NCI-H1436 treated with DMSO at 0.1 percent for 48 hours (cell line): ENCODE measurements around the gene ITGAV.

Experiments used
- DNase-seq: peaks from one replicate; lab custom pipeline; 2025; lab: John Stamatoyannopoulos, UW

Gene ITGAV

DNA sequence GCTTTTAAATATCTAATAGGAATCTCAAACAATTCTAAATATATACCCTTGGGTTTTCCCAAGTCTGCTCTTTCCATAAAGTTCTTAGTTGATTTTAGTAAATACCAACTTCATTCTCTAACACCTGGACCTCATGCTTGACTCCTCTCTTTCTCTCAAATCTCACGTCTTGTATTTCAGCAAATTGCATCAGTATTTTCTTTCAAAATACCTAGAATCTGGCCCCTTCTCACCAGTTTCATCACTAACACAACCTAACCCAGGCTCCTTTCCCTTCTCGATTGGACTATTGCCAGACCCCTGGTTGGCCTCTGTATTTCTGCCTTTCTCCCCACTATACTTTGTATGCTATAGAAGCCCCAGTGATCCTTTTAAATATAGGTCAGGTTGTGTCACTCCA, 81.0 kb downstream of the ITGAV start:
- DNase-seq = no peak

DNA sequence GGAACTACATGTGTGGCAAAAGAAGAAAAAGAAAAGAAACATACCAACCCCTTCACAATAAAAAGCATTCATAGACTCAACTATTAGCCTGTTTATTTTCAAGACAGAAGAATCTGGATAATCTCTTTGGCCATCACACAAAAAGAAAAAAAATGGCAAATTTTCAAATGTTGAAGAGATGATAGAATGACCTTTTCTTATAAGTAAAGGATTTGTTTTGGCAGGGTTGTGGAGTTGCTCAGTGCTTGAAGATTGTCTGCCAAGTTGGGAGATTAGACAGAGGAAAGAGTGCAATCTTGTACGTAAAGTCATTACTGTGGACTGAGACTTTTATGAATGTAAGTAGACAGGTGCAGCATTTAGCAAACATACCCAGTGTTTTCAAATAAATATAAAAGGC, 85.5 kb downstream of the ITGAV start:
- no peak for DNase-seq

DNA sequence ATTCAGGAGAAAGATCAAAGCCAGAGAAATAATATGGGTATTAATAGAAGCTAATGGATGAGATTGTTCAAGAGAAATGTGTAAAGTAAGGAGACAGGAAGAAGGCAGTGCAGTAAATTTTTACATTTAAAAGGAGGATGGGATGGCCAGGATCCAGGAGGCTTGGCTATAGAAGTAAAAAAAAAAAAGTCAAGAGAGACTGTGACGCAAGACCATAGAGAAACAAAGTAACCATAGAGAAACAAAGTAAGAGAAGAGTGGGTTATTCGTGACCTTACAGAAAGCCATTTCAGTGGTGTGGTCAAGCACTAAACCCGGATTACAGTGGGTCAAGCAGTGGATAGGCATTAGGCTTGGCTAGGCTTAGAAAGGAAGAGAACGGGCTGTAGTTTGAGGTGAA, 93.5 kb downstream of the ITGAV start:
- DNase-seq = no peak

DNA sequence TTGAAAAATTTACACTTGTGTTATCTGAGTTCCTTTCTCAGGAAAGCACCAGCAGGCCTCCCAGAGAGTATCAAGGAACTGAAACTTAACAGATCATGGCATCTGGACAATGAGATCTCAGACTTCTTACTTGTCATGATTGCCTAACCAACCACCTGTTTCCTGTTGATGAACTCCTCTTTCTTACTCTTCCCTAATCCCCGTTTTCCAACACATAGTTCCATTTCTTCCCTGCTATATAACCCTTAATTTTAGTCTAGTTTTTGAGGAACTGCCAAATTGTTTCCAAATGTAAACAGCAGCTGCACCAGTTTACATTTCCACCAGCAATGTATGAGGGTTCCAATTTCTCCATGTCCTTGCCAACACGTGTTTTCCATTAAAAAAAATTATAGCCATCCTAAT, 98.0 kb downstream of the ITGAV start:
- no peak for DNase-seq

DNA sequence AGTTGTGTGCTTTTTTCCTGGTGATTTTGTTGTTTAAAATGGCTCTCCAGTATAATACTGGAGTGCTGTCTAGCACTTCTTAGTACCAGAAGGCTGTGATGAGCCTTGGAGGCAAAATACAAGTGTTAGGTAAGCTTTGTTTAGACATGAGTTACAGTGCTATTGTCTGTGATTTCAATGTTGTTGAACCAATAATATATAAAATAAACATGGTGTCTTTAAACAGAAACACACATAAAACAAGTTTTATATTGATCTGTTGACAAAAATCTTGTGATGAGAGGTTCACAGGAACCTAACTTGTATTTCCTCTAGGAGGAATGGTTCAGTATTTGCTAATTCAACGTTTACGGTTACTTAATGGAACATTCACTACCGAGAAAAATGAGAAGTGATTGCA, 99.0 kb downstream of the ITGAV start:
- no peak for DNase-seq

DNA sequence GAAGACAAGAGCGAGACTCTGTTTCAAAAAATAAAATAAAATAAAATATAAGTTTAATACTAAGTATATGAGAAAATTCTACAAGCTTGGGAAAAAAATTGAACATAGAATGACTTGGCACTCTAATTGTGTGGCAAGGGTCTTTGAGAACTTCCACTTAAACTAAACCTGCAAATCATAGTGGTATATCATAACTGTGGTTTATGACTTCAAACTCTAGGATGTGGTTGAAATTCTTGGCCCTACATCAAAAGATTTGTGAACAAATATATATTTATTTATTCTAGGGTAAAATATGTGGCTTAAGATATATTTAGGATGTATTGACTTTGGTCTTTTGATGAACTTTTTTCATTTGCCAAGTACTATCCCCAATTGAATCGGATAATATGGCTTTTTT, 100.9 kb downstream of the ITGAV start:
- DNase-seq = no peak

DNA sequence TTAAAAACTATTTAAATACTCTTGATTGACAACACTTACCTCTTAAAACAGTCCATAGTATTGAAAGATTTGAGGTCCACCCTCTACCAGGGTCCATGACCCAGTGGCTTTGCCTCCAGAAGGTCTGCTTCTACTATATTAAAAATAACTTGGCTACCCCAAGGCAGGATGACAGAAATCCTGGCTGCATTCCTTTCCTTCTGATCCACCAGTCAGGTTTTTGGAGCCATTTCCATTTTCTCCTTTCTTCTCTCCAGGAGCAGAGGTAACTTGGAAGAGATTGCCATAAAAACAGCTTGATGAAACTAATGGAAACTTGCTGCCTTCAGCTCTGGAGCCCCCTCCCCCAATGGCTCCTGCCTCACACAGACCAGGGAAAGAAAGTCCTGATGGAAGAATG, 101.4 kb downstream of the ITGAV start:
- no peak for DNase-seq

DNA sequence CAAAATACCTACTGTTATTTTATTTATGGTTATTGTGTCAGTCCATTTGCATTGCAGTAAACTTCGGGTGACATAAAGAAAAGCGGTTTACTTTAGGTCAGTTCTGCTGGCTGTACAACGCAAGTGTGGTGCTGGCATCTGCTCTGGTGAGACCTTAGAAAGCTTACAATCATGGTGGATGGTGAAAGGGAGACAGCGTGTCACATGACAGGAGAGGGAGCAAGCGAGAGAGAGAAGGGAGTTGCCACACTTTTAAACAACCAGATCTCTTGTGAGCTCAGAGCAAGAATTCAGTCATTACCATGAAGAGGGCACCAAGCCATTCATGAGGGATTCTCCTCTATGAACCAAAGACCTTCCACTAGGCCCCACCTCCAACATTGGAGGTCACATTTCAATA, 102.0 kb downstream of the ITGAV start:
- no peak for DNase-seq

DNA sequence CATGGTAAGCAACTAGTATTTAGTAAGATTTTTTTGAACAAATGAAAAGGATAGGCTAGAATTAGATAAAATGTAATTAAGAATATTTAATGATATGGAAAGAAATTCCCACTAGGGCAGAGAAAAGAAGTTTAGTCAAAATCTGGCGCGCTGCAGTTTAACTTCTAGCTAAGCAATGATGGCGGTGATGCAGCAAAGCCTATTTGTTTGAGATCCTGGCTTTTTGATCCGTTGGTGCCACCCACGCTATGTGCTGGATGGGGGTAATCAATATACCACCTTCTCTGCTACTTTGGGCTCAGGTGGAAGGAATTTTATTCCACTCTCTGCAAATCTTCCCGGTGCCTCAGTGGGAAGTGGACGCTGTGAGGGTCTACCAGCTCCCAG, 103.6 kb downstream of the ITGAV start:
- DNase-seq = no peak

DNA sequence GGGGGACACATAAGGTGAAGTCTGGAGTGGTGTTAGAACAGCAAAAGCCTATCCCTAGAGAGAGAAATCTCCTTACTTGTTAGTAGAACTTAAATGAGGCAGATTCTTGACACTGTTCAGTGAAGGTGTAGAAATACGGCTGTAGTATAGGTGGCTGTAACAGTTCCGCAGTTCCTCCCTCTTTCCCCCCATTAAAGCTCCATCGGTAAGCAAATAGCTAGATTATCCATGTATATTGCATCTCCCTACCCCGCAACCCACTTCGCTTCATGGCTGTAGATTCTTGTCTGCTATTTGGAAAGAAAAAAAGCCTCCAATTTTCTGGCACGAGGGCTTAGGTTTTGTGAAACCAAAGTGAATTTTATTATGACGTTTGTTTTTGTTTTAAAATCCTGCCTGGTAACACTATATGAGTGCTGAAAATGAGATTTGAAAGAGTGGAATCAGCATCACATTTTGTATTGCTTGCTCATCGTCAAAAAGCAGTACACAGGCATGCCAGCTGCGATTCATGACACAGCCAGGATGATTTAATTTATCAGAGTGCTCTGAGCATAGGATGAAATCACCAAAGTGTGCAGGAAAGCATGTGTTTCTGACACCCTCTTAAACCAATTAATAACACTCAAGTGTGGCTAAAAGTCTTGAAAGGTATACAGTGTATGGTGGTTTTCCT, 105.4 kb downstream of the ITGAV start:
- no peak for DNase-seq

DNA sequence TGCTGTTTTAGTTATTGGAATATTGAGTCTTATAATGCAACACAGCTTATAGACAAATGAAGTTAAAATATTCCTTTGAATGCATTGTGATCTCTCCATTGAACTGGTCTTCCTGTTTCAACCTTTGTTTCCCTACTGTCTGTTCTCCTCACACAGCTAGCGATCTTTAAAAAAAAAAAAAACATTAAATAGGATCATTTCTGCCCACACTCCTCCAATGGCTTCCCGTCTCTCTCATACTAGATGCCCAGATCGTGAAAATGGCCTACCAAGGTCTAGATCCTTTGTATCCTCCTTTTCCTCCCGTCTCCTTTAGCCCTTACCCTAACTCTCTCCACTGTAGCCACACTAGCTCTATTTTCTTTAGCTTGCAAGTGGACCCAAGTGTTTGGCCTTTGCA, 106.4 kb downstream of the ITGAV start:
- DNase-seq = no peak

DNA sequence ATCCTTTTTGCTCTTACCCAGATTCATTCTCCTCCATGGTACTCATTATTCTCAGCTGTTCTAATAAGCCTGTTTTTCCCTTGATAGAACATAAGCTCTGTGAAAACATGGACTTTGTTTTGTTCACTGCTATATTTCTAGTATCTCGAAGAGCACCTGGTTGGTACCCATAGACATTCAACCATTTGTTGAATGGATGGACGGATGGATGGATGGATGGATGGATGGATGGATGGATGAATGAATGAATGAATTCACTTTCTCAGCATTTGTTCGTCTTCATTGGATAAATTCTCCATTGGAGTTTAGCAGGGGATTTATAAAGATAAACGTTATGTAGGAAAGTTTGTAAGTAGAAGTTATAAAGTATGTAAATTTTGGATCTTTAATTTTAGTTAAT, 106.9 kb downstream of the ITGAV start:
- no peak for DNase-seq

DNA sequence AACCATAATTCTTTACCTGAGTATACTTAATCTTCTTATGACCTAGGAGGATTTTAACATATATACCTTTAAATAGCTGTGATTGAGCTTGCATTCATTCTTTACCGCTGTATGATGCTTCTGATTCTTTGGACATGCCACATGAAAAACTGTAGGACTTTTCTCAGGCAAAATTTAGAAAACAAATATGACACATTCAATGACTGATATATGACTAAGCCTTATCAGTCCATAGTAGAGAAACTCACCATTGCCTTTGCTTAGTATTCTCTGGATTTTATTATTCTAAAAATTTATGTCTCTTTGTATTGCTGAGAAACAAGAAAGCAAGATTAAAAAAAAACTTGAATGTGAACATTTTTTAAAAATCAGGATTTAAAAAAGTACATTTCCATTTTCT, 107.7 kb downstream of the ITGAV start:
- no peak for DNase-seq

DNA sequence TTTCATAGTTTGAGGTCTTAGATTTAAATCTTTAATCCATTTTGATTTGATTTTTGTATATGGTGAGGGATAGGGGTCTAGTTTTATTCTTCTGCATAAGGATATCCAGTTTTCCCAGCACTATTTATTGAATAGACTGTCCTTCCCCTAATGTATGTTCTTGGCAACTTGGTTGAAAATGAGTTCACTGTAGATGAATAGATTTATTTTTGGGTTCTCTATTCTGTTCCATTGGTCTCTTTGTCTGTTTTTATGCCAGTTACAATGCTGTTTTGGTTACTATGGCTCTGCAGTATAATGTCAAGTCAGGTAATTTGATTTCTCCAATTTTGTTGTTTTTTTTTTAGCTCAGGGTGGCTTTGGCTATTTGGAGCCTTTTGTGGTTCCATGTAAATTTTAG, 109.9 kb downstream of the ITGAV start:
- DNase-seq = no peak

DNA sequence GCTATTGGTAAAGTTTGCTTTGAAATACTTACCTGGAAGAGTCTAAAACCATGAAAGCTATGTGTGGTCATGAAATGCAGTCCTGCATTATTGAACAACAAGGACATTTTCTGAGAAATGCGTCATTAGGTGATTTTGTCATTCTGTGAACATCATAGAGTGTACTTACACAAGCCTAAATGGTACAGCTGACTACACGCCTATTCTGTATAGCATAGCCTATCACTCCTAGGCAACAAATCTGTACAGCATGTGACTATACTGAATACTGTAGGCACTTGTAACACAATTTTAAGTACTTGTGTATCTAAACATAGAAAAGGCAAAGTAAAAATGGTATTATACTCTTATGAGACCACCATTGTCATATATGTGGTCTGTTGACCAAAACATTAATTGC, 112.2 kb downstream of the ITGAV start:
- no peak for DNase-seq

DNA sequence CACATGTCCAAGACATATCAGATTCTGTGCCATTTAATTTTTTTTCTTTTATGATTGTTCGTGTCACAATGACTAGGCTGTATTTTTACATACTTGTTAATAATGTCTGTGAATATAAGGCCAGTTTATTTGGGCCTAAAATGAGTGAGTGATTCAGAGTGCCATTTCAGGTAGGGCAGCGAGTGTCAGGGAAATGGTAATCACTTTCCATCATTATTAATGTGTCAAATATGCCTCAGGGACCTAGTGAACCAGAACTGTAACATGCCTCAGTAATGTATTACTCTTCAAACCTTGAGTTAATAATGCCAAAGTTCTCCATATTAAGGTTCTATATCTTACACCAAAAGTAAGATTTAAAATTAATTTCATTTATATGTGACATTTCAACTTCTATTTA, 112.6 kb downstream of the ITGAV start:
- DNase-seq = no peak

DNA sequence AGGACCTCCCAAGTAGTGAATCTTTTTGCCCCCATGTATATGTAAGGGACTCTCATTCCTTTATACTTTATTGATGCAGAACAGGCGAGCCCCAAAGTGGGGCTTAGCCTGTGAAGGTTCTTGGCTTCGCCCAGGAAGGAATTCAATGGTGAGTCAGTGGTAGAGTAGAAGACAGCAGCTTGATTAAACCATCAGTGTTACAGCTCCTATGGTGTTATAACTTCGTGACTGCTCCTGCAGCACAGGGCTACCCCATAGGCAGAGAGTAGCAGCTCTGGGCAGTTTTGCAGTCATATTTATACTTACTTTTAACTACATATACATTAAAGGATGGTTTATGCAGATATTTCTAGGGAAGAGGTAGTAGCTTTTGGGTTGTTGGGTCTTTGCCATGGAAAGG, 115.0 kb downstream of the ITGAV start:
- no peak for DNase-seq

DNA sequence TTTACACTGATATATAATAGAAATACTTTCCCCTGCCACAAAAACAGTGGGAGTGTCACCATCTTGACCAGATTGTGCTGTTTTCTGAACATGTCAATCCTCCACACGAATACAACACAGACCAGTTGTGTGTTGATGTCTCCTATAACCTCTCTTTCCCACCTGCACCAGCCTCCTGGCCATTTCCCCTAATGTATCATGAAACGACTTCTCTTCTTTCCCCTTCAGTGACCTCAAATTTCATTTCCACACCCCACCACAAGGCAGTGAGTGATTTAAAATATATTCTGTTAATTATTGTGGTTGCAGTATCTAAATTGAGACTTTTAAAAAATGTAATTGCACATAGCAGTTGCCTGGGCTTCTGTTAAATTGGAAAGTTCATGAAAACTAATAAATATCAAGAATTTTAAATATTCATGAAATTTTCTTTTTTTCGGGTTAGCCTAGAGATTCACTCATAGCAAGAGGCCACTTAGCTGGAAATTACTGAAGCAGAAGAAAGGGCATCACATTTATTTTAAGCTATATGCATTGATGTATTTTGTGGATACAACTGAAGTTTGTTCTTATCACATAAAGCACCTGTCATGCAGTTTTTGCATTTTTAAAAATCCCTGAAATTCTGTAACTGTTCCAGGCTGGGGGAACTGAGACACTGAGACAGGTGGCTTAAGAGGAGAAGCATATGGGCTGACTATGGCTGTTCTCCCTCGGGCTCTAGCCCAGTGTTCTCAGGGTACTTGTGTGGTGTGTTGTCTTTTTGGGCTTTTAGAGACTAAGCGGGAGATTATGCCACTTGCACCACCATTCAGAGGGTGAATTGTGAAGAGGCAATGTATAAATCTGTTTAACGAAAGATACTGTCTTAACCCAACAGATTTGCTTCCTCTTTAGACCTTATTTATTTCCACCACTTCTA, 119.9 kb downstream of the ITGAV start:
- DNase-seq = no peak

DNA sequence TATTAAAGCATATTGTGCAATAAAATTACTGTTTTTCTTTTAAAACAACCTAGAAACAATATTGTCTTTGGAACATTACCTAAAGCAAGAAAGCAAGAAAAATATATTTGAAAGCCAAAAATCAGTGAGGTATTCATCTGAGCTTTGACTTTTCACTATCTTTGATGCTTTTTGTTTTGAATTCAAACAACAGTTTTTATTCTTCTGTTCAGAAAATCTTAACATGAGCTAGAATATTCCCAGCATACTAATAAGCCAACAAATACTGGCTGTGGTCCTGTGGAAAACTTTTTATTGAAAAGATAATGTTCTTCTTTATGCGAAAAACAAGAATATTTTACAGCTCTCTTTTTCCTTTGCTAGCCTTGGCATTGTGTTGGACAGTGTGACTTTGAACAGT, 123.8 kb downstream of the ITGAV start:
- no peak for DNase-seq

DNA sequence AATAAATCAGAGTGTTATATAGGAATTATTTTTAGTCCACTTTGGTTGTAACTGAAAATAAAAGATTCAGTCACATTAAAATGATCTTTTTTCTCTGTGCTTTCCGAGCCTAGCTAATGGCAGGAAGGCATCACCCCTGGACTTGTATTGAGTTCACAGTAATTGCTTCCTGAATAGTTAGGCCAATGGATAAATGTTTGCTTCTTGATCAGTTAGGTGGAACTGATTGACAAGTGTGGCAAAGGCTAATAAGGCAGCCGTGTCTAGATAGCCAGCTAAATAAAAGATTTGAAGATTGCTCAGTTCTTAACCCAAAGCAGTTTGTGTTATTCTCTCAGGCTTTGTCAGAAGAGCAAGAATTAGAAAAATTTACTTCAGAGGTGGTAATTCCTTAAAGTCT, 124.8 kb downstream of the ITGAV start:
- no peak for DNase-seq

DNA sequence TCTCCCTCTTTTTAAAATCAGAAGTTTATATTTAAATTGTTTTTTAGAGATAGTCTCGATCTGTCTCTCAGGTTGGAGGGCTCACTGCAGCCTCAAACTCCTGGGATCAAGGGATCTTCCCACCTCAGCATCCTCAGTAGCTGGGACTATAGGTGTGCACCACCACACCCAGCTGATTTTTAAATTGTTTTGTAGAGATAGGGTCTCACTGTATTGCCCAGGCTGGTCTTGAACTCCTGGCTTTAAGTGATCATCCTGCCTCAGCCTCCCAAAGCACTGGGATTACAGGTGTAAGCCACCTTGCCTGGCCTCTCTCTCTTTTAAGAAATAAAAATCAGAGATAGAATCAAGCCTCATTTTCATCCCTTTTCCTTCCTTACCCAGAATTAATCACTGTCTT, 126.1 kb downstream of the ITGAV start:
- no peak for DNase-seq

DNA sequence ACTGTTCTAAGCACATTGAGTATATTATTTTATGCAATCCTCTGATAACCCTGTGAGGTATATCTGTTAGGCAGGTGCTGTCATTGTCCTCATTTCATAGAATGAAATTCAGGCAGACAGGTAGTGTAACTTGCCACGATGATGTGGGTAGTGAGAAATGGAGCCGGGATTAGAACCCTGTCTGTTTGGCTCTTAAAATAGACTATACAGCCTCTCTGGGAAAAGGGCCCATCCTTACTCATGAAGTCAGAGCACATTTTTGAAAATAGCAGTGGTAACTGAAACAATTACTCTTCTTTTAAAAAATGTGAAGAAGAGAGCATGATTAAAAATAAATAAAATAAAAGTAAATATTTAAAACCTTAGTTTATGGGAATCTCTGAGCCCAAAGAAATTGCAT, 127.0 kb downstream of the ITGAV start:
- no peak for DNase-seq

DNA sequence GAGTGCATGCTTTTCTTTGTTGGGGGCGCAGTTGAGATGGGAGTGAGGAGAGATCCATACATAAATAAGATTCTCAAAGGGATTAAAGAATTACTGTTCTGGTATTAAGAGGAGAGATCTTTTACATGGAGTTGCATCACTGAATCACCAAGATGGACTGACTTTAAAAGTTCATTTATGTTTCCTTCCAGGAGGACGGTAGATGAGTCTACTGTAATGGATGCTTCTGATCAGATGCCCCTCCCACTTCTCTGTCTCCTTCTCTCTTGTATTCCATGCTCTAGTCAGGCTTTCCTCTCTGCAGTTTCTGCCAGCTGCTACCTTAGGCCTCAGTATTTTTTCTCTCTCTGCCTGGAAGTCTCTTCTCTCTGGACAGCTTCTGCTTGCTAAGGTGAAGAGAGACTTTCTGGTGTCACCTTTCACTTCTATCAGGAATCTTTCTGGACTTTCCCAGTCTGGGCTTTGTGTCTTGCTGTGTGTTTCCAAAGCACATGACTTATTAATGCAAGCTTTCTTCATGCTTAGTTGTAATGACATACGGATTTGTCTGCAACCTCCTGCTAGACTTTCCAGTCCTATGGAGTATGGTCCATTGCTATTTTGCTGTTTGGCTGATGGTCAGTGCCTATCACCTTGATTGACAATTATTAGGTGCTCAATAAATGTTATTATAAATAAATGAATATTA, 127.6 kb downstream of the ITGAV start:
- no peak for DNase-seq
